Smooth muscle cell (in vitro differentiated cells): ENCODE measurements around the gene ZNF217. TPM values are rescaled to one million over a fixed set of nuclear protein-coding genes. Genes with fewer than 3 reads are reported as not detected.
"Not testable (repeated sequence)": the region's sequence is repeated elsewhere in the genome, so short reads cannot be mapped to it uniquely, and the experiment has no call there.

Experiments used
- DNase-seq: peaks from one replicate; lab custom pipeline; 2025; ENCODE audit not compliant: unreplicated experiment; lab: John Stamatoyannopoulos, UW
- H2AFZ ChIP-seq: fragments of 200-600 bp; sonication (generic); 2 replicates; pipeline ENCODE4 v1.6.0; 2016; ENCODE audit warnings: antibody characterized with exemption, low read depth, mild to moderate bottlenecking
- H3F3A ChIP-seq: fragments of 200-600 bp; sonication (generic); 2 replicates; pipeline ENCODE4 v1.6.0; 2017; ENCODE audit warnings: antibody characterized with exemption, low read depth
- H3K27ac ChIP-seq: fragments of 200-600 bp; sonication (generic); 2 replicates; pipeline ENCODE4 v1.5.1; 2016; ENCODE audit warnings: low read depth, mild to moderate bottlenecking
- H3K27me3 ChIP-seq: fragments of 200-600 bp; sonication (generic); 2 replicates; pipeline ENCODE4 v1.6.1; 2016; ENCODE audit warnings: low read depth, mild to moderate bottlenecking
- H3K36me3 ChIP-seq: fragments of 200-600 bp; sonication (generic); 2 replicates; pipeline ENCODE4 v1.5.1; 2016; ENCODE audit warnings: low read depth
- H3K4me1 ChIP-seq: fragments of 200-600 bp; sonication (generic); 2 replicates; pipeline ENCODE4 v1.5.1; 2016; ENCODE audit warnings: low read depth
- H3K4me2 ChIP-seq: fragments of 200-600 bp; sonication (generic); 2 replicates; pipeline ENCODE4 v1.6.0; 2016; ENCODE audit warnings: mild to moderate bottlenecking
- H3K4me3 ChIP-seq: fragments of 200-600 bp; sonication (generic); 2 replicates; pipeline ENCODE4 v1.5.1; 2016; ENCODE audit warnings: mild to moderate bottlenecking
- H3K79me2 ChIP-seq: fragments of 200-600 bp; sonication (generic); 2 replicates; pipeline ENCODE4 v1.6.0; 2016; ENCODE audit warnings: low read depth, mild to moderate bottlenecking
- H3K9ac ChIP-seq: fragments of 200-600 bp; sonication (generic); 2 replicates; pipeline ENCODE4 v1.6.0; 2016; ENCODE audit warnings: low read depth
- H3K9me3 ChIP-seq: fragments of 200-600 bp; sonication (generic); replicated peaks from 2 replicates; pipeline ENCODE4 v1.5.1; 2016; ENCODE audit warnings: low read depth
- H4K20me1 ChIP-seq: fragments of 200-600 bp; sonication (generic); 2 replicates; pipeline ENCODE4 v1.6.0; 2016; ENCODE audit warnings: low read depth
- CTCF ChIP-seq: fragments of 200-600 bp; sonication (generic); IDR thresholded peaks from 2 replicates; pipeline ENCODE4 v1.5.1; 2017; ENCODE audit warnings: borderline replicate concordance, mild to moderate bottlenecking, antibody characterized with exemption; ENCODE audit not compliant: insufficient read depth, poor library complexity, severe bottlenecking
- WGBS: methylation state at CpG from one replicate; pipeline ENCODE4 v1.1.7; 2016; ENCODE audit warnings: low lambda C conversion rate; 5-methylcytosine and 5-hydroxymethylcytosine counted together
- polyA plus RNA-seq: library from polyadenylated mRNA; unstranded; fragments of >200 nt; fragmentation: Nextera tagmentation; extraction: Ambion mirVana; gene quantifications from 2 replicates; pipeline ENCODE4 v1.2.1, GENCODE V29; 2016
- total RNA-seq: library from RNA; depleted of rRNA; stranded (reverse); fragments of >200 nt; gene quantifications from 2 replicates; pipeline ENCODE4 v1.2.3, GENCODE V29; 2014

The ZNF217 gene
- total and polyA plus RNA-seq, 2 experiments from 2014 or later = 3.9 to 42.2 TPM

- Histone ChIP-seq H3K79me2 (no peaks in the 10 kb centered on the region), H3K27ac (peak overlapping the region; percentile 96), H3K4me3 (peak overlapping the region; percentile 26), H3F3A (peaks cover 33% of the 10 kb centered on the region), H4K20me1 (no peaks in the 10 kb centered on the region), H3K4me1 (peaks cover 35% of the 10 kb centered on the region), H3K36me3 (no peaks in the 10 kb centered on the region), H3K27me3 (no peaks in the 10 kb centered on the region), H3K9me3 (no peaks in the 10 kb centered on the region), H2AFZ (peak overlapping the region; percentile 78), H3K9ac (peak overlapping the region; percentile 55), H3K4me2 (peak overlapping the region; percentile 81)
- WGBS = 68% methylated on average over 35 of the region's 35 CpGs
- no peak for DNase-seq
- TF ChIP-seq CTCF = no peak
These were observed 15.1 kb upstream of the ZNF217 start for GRCh38 chr20:53608456-53609452.

DNA sequence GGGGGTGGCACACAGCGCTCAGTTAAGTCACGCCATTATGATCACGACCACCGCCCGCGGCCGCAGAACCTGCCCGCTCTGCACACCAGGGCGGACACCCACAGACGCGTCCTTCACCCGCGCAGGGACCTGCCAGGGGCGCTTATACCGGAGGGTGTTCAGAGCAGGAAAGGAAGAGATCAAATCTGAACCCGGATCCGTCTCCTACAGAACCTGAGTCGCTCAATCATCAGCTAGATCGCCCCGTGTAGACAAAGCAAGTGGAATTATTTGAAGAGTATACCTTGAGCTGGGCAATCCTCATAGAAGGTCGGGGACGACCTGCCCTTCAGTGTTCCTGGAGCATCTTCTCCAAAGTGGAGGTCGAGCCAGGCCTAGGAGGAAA is 14.4 kb upstream of the ZNF217 start:
- H3K36me3 ChIP-seq = no peaks in the 10 kb centered on the region
- no peaks in the 10 kb centered on the region for H3K79me2 ChIP-seq
- H3K9me3 ChIP-seq = no peaks in the 10 kb centered on the region
- no peak overlapping the region for H2AFZ ChIP-seq
- no peaks in the 10 kb centered on the region for H3K27me3 ChIP-seq
- TF ChIP-seq CTCF = no peak
- H4K20me1 ChIP-seq = no peaks in the 10 kb centered on the region
- no peak overlapping the region for H3K27ac ChIP-seq
- H3K4me2 ChIP-seq = no peak overlapping the region
- H3K9ac ChIP-seq = no peak overlapping the region
- no peak overlapping the region for H3K4me3 ChIP-seq
- H3F3A ChIP-seq = peaks cover 29% of the 10 kb centered on the region
- no peak for DNase-seq
- H3K4me1 ChIP-seq = peaks cover 29% of the 10 kb centered on the region
- over 99% methylated on average over 21 of the region's 23 CpGs for WGBS

DNA sequence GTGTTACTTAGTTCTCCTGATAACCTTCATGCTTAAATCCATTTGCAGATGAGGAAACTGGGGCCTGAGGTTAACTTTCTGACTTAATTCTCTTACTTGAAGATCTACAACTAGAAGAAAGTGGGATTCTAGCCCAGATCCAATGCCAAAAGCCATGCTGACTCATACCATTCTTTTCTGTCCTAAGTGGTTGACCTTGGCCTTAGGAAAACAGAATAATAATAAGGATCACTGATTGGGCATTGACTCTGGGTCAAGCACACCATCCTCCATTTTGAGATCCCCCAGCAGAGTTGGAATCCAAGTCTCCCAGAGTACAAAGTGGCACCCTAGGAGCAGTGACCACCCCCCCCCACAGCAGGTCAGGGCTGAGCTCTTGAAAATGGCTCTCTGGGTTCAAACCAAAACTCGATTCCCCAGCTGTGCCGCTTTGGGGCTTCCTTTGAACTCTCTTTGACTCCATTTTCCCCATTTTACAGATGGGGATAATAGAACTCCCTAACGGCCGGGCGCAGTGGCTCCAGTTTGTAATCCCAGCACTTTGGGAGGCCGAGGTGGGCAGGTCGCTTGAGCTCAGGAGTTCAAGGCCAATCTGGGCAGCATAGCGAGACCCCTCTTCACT is 12.8 kb upstream of the ZNF217 start:
- H3K4me1 ChIP-seq = peaks cover 27% of the 10 kb centered on the region
- no peaks in the 10 kb centered on the region for H3K9me3 ChIP-seq
- DNase-seq = no peak
- no peaks in the 10 kb centered on the region for H3K27me3 ChIP-seq
- no peaks in the 10 kb centered on the region for H4K20me1 ChIP-seq
- no peaks in the 10 kb centered on the region for H3K36me3 ChIP-seq
- H3K4me2 ChIP-seq = no peak overlapping the region
- H3K4me3 ChIP-seq = no peak overlapping the region
- no peak for TF ChIP-seq CTCF
- H2AFZ ChIP-seq = no peak overlapping the region
- H3F3A ChIP-seq = peaks cover 22% of the 10 kb centered on the region
- H3K79me2 ChIP-seq = no peaks in the 10 kb centered on the region
- H3K9ac ChIP-seq = no peak overlapping the region
- no peak overlapping the region for H3K27ac ChIP-seq
- WGBS = 96% methylated on average over 8 of the region's 8 CpGs

DNA sequence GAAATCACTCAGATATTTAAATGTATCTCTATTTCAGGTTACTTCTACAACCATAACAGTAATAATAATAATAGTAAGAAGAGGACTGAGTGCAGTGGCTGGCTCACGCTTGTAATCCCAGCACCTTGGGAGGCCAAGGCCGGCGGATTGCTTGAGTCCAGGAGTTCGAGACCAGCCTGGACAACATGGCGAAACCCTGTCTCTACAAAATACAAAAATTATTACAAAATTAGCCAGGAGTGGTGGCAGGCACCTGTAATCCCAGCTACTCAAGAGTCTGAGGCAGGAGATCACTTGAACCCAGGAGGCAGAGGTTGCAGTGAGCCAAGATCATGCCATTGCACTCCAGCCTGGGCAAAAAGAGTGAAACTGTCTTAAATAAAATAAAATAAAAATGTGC is 11.8 kb upstream of the ZNF217 start:
- H3K36me3 ChIP-seq, DNase-seq, H3K27ac ChIP-seq, H3K4me2 ChIP-seq, H3K9me3 ChIP-seq, H2AFZ ChIP-seq, H3K79me2 ChIP-seq, H3K4me3 ChIP-seq, H3K9ac ChIP-seq, H3K27me3 ChIP-seq, H4K20me1 ChIP-seq: not testable (repeated sequence)
- 97% methylated on average over 5 of the region's 5 CpGs for WGBS
- H3F3A ChIP-seq = peaks cover 11% of the 10 kb centered on the region
- H3K4me1 ChIP-seq = peaks cover 17% of the 10 kb centered on the region

DNA sequence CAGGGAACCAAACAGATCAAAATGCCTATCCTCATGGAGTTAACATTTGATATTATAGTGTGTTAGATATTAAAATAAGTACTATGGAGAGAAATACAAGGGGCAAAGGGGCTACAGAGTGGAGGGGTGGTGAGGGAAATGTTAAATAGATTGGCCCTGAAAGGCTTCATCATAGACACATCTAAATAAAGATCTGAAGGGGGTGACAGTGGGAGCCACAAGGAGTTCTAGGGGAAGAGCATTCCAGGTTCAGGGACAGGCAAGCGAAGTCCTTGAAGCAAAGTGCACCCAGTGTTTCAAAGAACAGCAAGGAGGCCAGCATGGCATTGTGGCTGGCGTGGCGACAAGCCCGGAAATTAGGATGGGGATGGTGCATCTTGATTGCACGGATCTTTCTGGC is 11.2 kb upstream of the ZNF217 start:
- H2AFZ ChIP-seq, H3K27me3 ChIP-seq, H3K9ac ChIP-seq, DNase-seq, H3K4me2 ChIP-seq, H3K79me2 ChIP-seq, H3F3A ChIP-seq, H3K4me3 ChIP-seq, H3K27ac ChIP-seq, H3K9me3 ChIP-seq, H4K20me1 ChIP-seq, H3K36me3 ChIP-seq: not testable (repeated sequence)
- peaks cover 11% of the 10 kb centered on the region for H3K4me1 ChIP-seq
- WGBS = 96% methylated on average over 5 of the region's 5 CpGs
